K562 (cell line): ENCODE results near the gene NEK3. TPM values are rescaled to one million over a fixed set of nuclear protein-coding genes. Genes with fewer than 3 reads are reported as not detected.

Experiments
- CBFA2T2 ChIP-seq: fragments of 450-650 bp; conservative IDR thresholded peaks from 2 replicates; pipeline ENCODE4 v1.6.1; 2017; ENCODE audit warnings: mild to moderate bottlenecking
- E2F6 ChIP-seq, 2 experiments: IDR thresholded peaks; 2 replicates each; pipeline ENCODE4 v1.6.1; 2011; ENCODE audit warnings: borderline replicate concordance in 1 of 2, control low read depth in 1 of 2, low read depth in 1 of 2, low read length in 1 of 2, mild to moderate bottlenecking in 1 of 2, mixed read lengths in 1 of 2, moderate library complexity in 1 of 2; ENCODE audit not compliant: insufficient read depth in 1 of 2, insufficient read length in 1 of 2, poor library complexity in 1 of 2, severe bottlenecking in 1 of 2; ENCODE audit errors: extremely low read depth in 1 of 2
- ILK ChIP-seq: fragments of 450-650 bp; IDR thresholded peaks from 2 replicates; pipeline ENCODE4 v1.6.1; 2016; ENCODE audit warnings: missing genetic modification characterization, low read depth, mild to moderate bottlenecking, missing compliant biosample characterization, moderate library complexity, borderline replicate concordance
- MEF2D ChIP-seq: conservative IDR thresholded peaks from 2 replicates; pipeline ENCODE4 v1.6.1; 2016; ENCODE audit warnings: low read depth, missing genetic modification characterization, missing compliant biosample characterization
- SNIP1 ChIP-seq: fragments of 450-650 bp; IDR thresholded peaks from 2 replicates; pipeline ENCODE4 v1.7.1; 2017; ENCODE audit warnings: low read depth, mild to moderate bottlenecking
- polyA plus RNA-seq, 8 experiments: library from polyadenylated mRNA; depleted of rRNA in 4 of 8; stranded (reverse) in 5 of 8; unstranded in 3 of 8; fragments of >200 nt; fragmentation: Nextera tagmentation in 2 of 8; fragmentation: Illumina TruSeq in 1 of 8; extraction: Ambion mirVana in 2 of 8; extraction: Trizol in 1 of 8; gene quantifications; 2 replicates each; pipeline versions ENCODE4 v1.2.1 to v1.2.3, GENCODE V29; 2011 to 2014; ENCODE audit warnings: inconsistent platforms in 1 of 8, missing spikeins in 1 of 8
- total RNA-seq, 7 experiments: library from RNA; depleted of rRNA in 6 of 7; stranded (reverse); fragments of >200 nt in 6 of 7; fragmentation: Illumina TruSeq in 2 of 7; extraction: Trizol in 2 of 7; gene quantifications; 2 replicates each; pipeline versions ENCODE4 v1.2.1 to v1.2.3, GENCODE V29; 2011 to 2021; ENCODE audit warnings: low replicate concordance in 1 of 7
- TF ChIP-seq, protein P1 (sequence below): sonication (generic); formaldehyde crosslinking; IDR thresholded peaks from 2 replicates; pipeline ENCODE4 v1.8.0; 2023; ENCODE audit warnings: mild to moderate bottlenecking, missing genetic modification reagents

NEK3 gene
- total and polyA plus RNA-seq, 9 of the 15 experiments (the other 6 are each of a cell fraction or from before 2014, with no cell fraction given) = 6.2 to 11.0 (median 9.3) TPM

- TF ChIP-seq, protein P1, sequence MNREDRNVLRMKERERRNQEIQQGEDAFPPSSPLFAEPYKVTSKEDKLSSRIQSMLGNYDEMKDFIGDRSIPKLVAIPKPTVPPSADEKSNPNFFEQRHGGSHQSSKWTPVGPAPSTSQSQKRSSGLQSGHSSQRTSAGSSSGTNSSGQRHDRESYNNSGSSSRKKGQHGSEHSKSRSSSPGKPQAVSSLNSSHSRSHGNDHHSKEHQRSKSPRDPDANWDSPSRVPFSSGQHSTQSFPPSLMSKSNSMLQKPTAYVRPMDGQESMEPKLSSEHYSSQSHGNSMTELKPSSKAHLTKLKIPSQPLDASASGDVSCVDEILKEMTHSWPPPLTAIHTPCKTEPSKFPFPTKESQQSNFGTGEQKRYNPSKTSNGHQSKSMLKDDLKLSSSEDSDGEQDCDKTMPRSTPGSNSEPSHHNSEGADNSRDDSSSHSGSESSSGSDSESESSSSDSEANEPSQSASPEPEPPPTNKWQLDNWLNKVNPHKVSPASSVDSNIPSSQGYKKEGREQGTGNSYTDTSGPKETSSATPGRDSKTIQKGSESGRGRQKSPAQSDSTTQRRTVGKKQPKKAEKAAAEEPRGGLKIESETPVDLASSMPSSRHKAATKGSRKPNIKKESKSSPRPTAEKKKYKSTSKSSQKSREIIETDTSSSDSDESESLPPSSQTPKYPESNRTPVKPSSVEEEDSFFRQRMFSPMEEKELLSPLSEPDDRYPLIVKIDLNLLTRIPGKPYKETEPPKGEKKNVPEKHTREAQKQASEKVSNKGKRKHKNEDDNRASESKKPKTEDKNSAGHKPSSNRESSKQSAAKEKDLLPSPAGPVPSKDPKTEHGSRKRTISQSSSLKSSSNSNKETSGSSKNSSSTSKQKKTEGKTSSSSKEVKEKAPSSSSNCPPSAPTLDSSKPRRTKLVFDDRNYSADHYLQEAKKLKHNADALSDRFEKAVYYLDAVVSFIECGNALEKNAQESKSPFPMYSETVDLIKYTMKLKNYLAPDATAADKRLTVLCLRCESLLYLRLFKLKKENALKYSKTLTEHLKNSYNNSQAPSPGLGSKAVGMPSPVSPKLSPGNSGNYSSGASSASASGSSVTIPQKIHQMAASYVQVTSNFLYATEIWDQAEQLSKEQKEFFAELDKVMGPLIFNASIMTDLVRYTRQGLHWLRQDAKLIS (CRISPR knock-in tag) = no peak
- no peak for TF ChIP-seq SNIP1
- TF ChIP-seq CBFA2T2 = no peak
- no peak for TF ChIP-seq ILK (tag)
- no peak for TF ChIP-seq E2F6 (IDR thresholded peaks at IDR 0.05; ENCODE audit: borderline replicate concordance in 1 of 2, extremely low read depth in 1 of 2, insufficient read depth in 1 of 2, insufficient read length in 1 of 2, low read depth in 1 of 2, low read length in 1 of 2, poor library complexity in 1 of 2, severe bottlenecking in 1 of 2)
- no peak for TF ChIP-seq MEF2D (tag)
Measured at GRCh38 chr13:52105841-52106240, 53.6 kb downstream of the NEK3 start (continued).
